NCI-H524 (cell line): ENCODE data around the gene FIG4.
A peak's percentile ranks its signal among the peaks of the same experiment; 100 is the strongest.
"Not testable (repeated sequence)": the region's sequence is repeated elsewhere in the genome, so short reads cannot be mapped to it uniquely, and the experiment has no call there.

ENCODE experiments used
- DNase-seq, 2 experiments: peaks; one replicate each; lab custom pipeline; 2025; lab: John Stamatoyannopoulos, UW

The FIG4 gene

GRCh38 chr6:109794201-109794923, 103.3 kb downstream of the FIG4 start:
- no peak for DNase-seq

GRCh38 chr6:109795994-109796555, 105.0 kb downstream of the FIG4 start:
- no peak for DNase-seq

- no peak for DNase-seq
Observed at GRCh38 chr6:109799129-109799528, 108.0 kb downstream of the FIG4 start.

GRCh38 chr6:109799664-109800063, 108.6 kb downstream of the FIG4 start:
- DNase-seq: no peak

- DNase-seq: no peak
Observed at GRCh38 chr6:109800771-109801170, 109.7 kb downstream of the FIG4 start.

- peak in 1 of 2 experiments; percentile 11 for DNase-seq
Observed at GRCh38 chr6:109801794-109802193, 110.7 kb downstream of the FIG4 start.

- DNase-seq: no peak
Observed at GRCh38 chr6:109804020-109804419, 112.9 kb downstream of the FIG4 start.

GRCh38 chr6:109807881-109808280, 116.8 kb downstream of the FIG4 start:
- no peak for DNase-seq

GRCh38 chr6:109808837-109809236, 117.7 kb downstream of the FIG4 start:
- no peak for DNase-seq

GRCh38 chr6:109815054-109815453, 124.0 kb downstream of the FIG4 start:
- DNase-seq: no peak

- peak; percentile 94 to 99 for DNase-seq
Observed at GRCh38 chr6:109816452-109817374, 125.6 kb downstream of the FIG4 start.

GRCh38 chr6:109820706-109821350, 129.7 kb downstream of the FIG4 start:
- no peak for DNase-seq

GRCh38 chr6:109821428-109821827, 130.3 kb downstream of the FIG4 start:
- DNase-seq: no peak

- no peak for DNase-seq
Observed at GRCh38 chr6:109824105-109824504, 133.0 kb downstream of the FIG4 start.

- no peak for DNase-seq
Observed at GRCh38 chr6:109826551-109826950, 135.5 kb downstream of the FIG4 start.

- DNase-seq: not testable (repeated sequence)
Observed at GRCh38 chr6:109831352-109831751, 140.3 kb downstream of the FIG4 start.

GRCh38 chr6:109834131-109834530, 143.0 kb downstream of the FIG4 start:
- DNase-seq: no peak

GRCh38 chr6:109834595-109835437, 143.7 kb downstream of the FIG4 start:
- DNase-seq: peak; percentile 92 to 97

GRCh38 chr6:109840034-109840433, 148.9 kb downstream of the FIG4 start:
- no peak for DNase-seq

GRCh38 chr6:109840796-109841195, 149.7 kb downstream of the FIG4 start:
- DNase-seq: no peak

GRCh38 chr6:109841869-109842268, 150.8 kb downstream of the FIG4 start:
- no peak for DNase-seq
